NCI-H1436 treated with DMSO at 0.1 percent for 48 hours (cell line): Measurements from ENCODE around the gene PLXNC1.

Experiments
- DNase-seq: peaks from one replicate; lab custom pipeline; 2025; lab: John Stamatoyannopoulos, UW

PLXNC1 gene

DNA sequence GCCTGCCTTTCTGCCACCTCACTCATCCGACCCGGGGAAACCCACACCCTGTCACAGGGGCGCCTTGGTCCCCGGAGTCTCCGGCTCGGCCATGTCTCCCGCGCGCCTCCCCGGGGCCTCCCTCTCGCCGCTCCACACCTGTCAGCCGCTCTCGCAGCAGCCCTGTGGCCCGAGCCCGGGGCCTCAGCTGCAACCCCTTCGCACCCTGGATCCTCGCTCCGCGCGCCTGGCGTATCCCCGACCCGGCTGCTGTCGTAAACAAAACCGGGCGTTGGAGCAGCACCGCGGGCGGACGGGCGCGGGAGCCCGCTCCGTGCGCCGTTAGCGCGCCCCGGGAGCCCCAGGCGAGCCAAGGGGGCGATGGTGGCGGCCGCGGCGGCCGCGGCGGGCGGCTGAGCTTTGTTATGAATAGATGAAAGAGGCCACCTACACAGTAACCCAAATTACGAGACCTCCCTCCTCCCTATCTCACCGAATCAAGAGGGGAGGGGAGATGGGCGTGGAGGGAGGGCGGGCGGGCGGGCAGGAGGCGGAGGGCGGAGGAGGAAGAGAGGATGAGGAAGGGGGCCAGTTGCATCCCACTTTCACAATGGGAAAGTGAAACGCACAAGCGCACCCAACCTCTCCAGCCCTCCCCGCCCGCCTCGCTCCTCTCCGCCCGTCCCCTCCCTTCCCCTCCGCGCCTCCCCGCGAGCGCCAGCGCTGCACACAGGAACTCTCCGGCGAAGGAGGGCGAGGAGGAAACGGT lies at the start of gene PLXNC1:
TSS of gene PLXNC1 (plus strand) at position 587 of the 748 bp plus-strand sequence. CDS start 395 bp downstream, outside the sequence.
- no peak for DNase-seq

DNA sequence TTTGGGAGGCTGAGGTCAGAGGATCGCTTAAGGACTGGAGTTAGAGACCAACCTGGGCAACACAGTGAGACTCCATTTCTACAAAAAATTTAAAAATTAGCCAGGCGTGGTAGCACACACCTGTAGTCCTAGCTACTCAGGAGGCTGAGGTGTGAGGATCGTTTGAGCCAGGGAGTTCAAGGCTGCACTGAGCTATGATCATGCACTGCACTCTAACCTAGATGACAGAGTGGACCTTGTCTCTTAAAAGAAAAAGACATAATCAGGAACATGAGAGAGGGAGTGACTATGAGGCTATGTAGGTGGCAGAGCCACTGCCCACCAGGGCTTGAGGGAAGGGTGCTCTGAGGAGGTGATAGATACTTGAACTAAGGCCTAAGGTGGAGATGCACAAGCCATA lies 49.2 kb upstream of the PLXNC1 start:
- no peak for DNase-seq

DNA sequence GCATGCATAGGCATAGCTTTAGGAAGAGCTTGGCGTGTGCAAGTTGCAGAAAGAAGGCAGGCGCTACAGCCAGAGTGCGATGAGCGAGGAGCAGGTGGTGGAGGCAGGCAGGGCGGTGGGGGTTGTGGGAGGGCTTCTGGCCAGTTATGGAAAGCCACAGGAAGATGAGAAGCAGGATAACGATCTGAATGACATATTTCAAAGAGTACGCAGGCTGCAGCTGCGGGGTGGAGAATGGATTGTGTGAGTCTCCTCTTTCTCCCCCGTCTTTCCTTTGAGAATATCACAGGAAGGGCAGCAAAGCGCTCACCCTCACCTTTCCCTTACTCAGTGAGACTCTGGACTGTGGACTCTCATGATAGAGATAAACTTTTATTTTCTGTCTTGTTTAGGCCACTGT lies 48.7 kb upstream of the PLXNC1 start:
- DNase-seq: no peak

DNA sequence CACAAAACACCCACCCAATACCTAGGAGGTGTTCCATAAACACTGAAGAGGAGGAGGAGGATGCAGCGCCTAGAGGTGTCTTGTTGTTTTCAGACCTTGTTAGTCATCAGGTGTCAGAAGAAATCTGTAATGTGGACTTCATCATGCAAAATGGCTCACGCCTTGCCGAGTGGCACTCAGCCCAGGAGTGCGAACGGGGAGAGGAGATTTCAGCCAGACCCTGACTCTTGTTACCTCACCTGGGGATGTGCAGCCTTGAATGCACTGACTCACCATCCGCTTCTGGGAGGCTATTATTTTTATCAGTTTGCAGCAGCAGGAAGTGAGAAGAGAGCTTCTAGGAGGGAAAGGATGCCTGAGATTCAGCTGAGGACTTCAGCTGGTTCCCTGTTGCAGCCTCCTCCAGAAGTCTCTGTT lies 48.2 kb upstream of the PLXNC1 start:
- no peak for DNase-seq

DNA sequence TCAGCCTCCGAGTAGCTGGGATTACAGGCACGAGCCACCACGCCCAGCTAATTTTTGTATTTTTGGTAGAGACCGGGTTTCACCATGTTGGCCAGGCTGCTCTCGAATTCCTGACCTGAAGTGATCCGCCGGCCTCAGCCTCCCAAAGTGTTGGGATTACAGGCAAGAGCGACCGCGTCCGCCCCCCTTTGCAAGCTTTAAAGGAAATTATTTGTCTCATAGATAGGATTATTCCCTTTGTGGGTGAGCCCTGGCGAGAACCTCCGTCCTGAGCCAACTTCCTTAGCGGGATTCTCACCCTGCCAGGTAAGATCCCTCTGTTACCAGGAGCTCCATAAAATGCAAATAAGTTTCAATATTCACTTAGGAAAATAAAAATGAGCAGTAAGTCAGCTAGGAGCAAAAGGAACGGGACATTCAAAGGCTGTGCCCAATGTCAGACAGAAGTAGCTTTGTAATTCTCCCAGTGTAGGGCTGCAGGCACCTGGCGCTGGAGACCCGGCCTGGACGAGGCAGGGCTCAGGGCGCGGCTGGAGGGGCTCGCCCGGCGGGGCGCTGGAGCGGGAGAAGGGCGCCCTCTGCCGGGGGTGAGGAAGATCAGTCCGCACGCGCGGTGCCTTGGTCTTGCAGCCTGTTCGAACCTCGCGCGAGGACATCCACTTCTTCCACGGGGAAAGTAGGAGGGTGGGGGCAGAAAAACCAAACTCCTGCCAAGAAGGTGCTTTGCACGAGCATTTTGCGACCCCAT lies 47.2 kb upstream of the PLXNC1 start:
- DNase-seq: peak; percentile 8

DNA sequence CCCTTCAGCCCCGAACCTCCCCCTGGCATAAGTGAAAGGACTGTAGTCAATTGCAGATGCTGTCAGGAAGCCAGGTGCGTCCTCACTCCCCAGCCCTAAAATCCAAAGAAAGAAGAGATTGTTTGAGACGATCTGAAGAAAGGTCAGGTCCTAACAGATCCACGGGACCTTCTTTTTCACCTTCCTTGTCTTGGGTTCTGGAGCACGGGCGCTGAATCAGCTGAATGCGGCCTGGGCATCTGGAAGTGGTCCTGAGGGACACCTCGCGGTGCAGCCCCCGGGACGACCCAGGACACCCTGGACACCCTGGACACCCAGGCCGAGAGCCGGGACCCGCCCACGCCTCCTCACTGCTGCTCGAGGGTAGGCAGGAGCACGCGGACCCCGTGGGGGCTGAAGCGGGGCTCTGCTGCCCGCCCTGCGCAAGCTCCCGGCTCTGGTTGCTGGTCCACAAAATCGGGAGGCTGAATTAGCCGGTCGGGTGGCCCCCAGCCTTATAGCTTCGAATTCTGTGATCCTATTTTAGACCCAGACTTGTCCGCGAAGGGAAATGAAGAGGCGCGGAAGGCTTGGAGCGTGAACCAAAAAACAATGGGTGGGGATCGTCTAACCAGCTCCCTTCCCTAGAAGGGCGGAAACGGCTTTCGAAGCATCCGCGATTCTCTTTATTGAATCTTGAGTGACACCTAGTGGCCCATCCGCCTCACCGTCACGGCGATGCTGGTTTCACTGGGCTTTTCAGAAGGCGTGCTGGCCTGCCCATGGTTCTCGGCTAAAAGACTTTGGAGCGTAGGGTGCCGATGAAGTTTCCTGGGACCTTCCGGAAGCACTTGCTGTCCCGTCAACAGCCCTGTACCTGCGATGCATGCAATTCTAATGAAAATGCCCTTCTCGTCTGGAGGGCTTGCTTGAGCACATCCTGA lies 46.4 kb upstream of the PLXNC1 start:
- DNase-seq: peak; percentile 27

DNA sequence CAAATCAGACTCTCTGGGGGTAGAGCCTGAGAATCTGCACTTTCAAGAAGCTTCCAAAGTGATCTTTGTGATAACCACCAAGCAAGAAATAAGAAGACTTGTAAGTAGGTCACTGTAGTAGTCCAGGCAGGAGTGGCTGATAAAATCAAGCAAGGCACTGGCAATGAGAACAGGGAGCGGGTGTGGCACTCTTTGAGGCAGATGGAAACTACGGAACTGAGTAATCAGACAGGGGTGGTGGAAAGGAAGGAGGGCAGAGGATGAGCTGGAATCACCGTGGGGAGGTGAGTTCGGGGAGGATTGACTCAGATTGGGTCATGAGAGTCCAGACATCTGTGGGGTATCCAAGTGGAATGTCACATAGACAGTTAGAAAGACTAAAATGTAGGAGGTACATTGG lies 44.4 kb upstream of the PLXNC1 start:
- no peak for DNase-seq

DNA sequence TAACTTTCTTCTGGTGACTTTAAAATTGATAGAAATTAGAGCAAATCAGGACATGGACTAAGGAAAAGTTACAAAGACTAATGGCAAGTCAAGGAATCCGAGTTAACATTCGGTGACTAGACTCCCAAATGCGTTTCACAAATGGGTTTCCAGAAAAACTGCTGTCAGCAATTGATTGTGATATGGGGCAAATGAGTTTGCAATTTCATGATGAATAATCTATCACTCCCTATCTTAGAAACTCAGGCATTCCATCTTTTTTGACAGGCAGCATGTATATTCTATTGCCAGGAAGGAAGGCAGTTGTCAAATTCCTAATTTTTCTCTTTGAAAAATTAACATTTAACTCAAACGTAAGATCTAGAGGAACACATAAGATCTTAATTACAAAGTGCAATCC lies 40.5 kb upstream of the PLXNC1 start:
- no peak for DNase-seq

DNA sequence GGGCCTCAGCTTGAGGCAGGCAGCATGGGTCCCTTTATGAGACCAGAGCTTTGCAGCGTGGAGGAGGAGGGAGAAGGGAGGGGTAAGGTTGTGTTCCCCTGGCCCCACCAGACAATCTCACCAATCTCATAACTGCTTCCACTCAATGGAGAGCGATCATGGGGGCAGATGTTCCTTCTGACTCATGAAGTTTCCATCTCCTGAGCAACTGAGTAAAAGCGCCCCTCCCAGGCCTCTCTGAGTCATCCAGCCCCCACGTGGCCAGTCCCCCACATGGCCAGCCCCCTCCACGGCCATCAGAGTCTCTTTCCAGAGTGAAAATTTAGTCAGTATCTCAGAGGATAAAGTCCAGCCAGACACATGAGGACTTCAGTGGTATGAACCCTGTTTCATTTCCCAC lies 39.2 kb upstream of the PLXNC1 start:
- no peak for DNase-seq

DNA sequence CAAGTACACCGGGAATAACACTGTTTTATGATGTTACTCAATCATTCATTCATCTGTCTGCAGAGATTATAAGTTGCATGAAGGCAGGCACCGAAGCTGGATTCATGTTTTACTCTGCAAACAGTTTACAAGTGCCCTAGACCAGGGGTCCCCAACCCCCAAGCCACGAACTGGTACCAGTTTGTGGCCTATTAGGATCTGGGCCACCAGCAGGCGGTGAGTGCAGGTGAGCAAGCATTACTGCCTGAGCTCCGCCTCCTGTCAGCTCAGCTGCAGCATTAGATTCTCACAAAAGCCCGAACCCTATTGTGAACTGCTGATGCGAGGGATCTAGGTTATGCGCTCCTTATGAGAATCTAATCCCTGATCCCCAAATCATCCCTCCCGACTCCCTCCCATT lies 38.1 kb upstream of the PLXNC1 start:
- DNase-seq: no peak

DNA sequence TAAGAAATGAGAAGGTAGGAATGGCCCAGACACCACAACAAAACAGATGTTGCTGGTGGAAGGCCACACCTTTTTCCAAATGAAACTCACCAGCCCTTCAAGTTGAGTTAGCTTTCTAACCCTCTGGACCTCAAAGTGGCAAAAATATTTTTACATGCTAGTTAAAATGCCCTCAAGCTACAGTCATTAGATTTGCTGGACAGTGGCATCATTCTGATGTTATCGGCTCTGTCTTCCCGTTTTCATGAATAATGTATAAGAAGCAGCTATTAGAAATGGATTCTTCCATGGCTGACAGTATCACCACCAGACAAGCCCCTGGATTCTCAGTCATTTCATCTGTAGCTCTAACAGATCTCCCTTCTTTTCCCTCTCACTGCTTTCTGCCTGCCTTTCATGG lies 37.1 kb upstream of the PLXNC1 start:
- DNase-seq: no peak

DNA sequence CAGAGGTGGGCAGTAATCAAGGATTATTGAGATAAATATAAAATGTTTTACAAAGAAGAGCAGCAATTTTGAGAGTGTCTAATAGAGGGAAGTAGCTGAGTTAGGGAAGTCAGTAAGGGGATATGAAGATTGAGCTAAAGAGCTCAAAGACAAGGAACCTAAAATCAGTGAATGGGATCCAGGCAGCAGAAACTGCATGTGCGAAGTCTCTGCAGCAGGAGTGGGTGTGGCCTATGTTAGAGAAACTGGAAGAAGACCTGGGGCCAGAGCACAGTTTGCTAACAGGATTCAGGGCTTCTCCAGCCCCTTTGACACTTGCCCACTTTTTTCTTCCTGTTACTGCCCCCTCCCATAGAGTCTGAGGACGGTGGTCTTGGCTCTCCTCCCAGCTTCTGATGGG lies 36.3 kb upstream of the PLXNC1 start:
- DNase-seq: no peak

DNA sequence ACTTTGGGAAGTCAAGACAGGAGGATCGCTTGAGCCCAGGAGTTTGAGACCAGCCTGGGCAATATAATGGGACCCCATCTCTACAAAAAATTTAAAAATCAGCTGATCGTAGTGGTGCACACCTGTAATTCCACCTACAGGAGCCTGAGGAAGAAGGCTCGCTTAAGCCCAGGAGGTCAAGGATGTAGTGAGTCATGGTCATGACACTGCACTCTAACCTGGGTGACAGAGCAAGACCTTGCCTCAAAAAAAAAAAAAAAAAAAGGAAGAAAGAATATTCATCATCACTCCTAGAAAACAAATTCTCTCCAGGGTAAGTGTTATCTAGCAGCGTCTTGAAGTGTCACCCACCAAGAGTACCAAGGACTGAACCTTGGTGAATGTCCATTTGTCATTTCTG lies 34.2 kb upstream of the PLXNC1 start:
- no peak for DNase-seq

DNA sequence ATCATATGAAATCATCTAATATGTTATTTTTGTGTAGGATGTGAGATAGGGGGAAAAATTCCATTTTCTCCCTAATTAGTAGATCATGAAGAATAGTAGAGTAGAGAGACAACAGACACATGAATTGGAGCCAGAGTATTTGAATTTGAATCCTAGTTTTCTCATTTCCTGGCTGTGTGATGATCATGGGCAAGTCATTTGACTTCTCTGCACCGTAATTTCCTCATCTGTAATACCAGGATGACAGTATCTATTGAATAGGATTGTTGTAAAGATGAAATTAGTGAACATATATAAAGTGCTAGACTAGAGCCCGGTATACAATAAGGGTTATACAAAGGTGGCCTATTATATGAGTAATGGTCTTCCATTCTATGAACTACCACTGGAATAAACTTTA lies 32.2 kb upstream of the PLXNC1 start:
- no peak for DNase-seq

DNA sequence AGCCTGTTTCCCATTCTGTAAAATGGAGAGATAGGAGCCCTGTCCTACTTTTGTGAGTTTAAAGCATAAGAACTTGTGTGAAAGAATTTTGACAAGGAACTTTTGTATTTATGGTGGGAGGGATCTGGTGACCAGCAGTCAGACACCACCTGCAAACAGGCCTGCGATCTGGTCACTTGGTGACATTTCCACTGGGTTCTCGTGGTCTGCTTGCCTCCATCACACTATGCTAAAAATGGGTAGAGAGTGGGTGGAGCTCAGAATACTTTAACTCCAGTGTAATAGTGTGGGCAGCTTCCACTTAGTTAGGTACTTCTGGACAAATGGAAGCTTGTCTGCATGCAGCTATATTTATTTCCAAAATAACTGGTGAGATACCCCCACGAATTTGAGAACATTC lies 26.5 kb upstream of the PLXNC1 start:
- no peak for DNase-seq

DNA sequence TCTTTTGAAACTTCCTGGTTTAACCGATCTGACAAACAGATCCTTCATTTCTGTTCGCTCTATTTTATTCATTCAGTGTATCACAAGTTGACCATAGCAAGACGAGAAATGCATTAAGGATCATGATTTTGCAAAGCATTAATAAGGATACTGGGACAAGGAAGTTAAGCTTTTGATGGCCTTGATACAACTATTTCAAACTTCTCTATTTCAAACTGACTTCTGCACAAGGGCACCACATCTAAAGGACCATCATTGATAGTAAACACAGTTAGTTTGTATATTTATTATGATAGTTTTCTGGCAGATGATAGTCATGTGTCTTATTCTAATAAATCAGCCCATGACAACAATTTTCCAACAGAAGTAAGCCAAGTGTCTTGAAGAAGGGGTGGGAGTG lies 25.8 kb upstream of the PLXNC1 start:
- DNase-seq: no peak

DNA sequence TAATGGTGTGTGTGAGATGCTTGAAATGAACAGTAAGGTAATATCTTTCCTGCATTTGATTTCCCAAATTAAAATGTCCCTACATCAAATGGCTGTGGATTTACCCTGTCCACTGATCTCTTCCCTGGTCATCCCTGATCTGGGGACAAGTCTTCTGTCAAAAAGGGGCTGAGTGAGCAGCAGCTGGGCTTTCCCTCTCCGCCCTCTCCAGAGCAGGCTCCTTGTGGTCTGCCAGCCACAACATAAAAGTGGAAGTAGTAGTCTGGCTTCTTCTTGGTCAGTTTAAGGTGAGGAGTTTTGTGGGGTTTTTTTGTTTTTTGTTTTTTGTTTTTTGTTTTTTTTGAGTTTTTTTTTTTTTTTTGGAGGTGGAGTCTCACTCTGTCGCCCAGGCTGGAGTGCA lies 25.2 kb upstream of the PLXNC1 start:
- no peak for DNase-seq

DNA sequence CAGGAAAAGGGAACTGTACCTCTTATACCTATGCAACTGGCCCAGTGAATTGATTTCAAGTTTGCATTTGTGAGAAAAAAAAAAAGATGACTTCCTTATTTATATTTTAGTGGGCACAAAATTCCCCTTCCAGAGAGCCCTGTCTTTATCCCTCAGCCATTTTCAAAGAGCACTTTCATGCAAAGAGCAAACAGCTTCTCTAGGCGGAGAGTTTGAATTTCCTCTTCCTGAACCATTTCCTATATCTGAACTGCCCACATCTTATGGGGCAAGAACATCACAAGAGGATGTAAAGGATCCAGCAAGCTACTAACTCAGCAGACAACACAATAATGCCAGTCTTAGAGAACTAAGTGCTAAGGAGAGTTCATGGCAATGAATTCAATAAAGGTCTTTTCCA lies 22.3 kb upstream of the PLXNC1 start:
- no peak for DNase-seq

DNA sequence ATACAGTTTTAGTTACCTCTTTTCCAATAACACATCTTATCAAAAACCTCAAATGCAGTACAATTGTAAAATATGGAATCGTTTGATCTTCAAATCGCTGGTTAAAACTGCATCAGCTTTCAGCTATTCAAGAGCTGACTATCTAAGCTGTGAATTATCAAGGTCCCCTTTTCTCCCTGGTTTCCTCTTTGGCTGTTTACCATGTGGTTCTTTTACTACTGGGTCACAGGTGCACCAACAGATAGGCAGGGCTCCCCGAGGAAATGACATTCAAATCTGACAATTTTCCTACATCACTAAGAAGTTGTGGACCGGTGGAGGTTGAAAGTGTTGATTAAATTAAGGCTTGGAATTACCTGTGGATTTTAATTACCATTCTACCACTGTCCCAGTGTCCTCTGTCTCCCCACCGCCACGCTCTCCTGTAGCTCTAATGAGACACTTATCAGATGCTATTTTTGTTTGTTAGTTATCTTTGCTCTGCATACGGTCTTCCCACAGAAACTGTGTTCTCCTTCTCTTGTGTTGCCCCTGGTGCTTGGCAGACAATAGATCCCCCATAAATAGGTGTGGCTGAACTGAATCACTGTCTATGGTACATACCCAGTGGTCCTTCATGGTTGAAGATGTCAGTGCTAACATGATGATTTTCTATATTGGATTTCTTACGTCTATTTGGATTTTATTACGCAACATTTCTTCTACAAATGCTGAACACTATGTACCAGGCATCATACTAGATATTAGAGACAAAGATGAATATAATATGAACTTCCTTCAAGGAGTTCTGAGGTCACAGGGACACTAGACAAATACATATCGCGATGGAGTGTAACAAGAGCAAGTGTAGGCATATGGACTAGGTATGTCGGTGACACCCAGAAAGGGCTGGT lies 20.9 kb upstream of the PLXNC1 start:
- DNase-seq: no peak

DNA sequence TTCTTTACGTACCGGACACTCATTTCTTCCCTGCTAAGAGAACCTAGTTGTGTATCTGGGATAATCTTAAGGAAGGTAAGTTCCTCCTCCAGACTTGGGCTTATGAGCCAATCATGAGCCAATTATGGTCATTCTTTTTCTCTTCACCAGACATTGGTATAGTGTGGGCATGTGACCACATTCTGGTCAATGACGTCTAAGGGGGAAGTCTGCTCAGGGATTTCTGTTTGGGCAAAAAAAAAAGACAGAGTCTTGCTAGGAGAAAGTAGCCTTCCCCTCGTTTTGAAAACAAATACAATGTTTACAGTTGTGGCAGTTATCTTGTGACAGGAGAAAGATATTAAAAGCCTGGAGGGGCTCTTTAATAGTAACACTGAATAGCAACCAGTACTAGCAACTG lies 20.1 kb upstream of the PLXNC1 start:
- no peak for DNase-seq

DNA sequence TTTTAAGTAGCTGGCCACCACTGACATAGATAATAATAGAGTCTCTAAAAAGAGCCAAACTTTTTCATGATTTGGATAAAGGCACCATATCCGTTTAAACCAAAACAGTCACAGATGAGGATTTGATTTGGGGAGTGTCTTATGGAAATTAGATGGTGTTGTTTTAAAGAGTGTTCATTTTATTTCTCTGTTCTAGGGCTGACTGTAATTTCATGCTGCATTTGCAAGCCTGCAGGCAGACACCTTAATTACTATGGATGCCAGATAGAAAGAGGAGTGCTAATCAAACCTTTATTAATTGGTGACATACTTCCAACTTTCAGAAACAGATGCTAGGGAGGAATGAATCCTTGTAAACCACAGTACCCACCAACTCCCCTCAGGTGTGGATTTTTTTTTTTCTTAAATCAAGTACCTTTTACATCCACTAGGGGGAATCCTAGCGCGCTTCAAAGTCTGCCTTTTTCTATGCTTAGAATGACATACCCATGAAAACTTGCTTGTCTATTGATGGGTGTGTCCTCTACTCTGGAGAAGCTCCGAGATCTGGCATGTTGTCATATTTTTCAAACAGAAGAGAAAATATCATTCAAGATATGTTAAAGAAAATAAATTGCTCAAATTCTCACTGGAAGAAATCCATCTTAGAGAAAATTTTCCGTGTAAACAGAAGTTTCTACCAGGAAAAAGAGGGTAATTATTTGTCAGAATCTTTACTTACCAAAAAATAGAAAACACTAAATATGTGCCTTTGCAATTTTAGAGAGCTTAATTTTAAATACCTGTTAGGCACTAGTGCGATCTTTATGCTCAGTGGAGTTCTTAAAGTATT lies 14.2 kb upstream of the PLXNC1 start:
- no peak for DNase-seq
